K562 (cell line): ENCODE measurements around the gene NTM. TPM values are rescaled to one million over a fixed set of nuclear protein-coding genes. Genes with fewer than 3 reads are reported as not detected.

ENCODE experiments used
- ATAC-seq: fragments of 200-7000 bp; cut with Tn5 transposase; 3 replicates; pipeline ENCODE4 v1.9.1; 2020; ENCODE audit warnings: moderate library complexity
- BruUV-seq: library from RNA; stranded (reverse); fragments of 400-500 nt; replicated peaks from 2 replicates; lab custom pipeline; 2021; lab: Mats Ljungman, UMichigan
- CTCF ChIA-PET: fragments of 300-600 bp; formaldehyde crosslinking; extraction: SDS; loops from one replicate; lab custom pipeline; 2021; ENCODE audit warnings: low intra/inter-chr PET ratio; lab: Yijun Ruan, JAX
- POLR2A ChIA-PET: fragments of 300-600, 350-650 bp; sonication (Branson Sonifier 250); formaldehyde crosslinking; extraction: SDS; loops from one replicate; lab custom pipeline; 2021; ENCODE audit warnings: antibody characterized with exemption, inconsistent platforms; lab: Yijun Ruan, JAX
- DNase-seq, 4 experiments: peaks; one replicate each; pipeline versions ENCODE4 v3.0.0 to v3.0.0-alpha.2; 2011 to 2018; ENCODE audit warnings: low spot score in 3 of 4, mixed read lengths in 3 of 4; ENCODE audit errors: extremely low read depth in 1 of 4
- FAIRE-seq: peaks from 2 replicates; lab custom pipeline; 2011; peaks lifted over from hg19 to GRCh38; lab: Jason Lieb, UNC
- H2AFZ ChIP-seq: 2 replicates; pipeline ENCODE4 v1.6.0; 2011; ENCODE audit warnings: low read depth, low read length, control low read depth, inconsistent platforms
- H3K27ac ChIP-seq: fragments of 200-600 bp; 3 replicates; pipeline ENCODE4 v1.8.0; 2011; ENCODE audit warnings: low read depth, mild to moderate bottlenecking, control low read depth, inconsistent platforms, low read length, moderate library complexity, mixed read lengths; ENCODE audit errors: extremely low read depth
- H3K27me3 ChIP-seq, 2 experiments: fragments of 300-600 bp in 1 of 2; 2 replicates in 1 of 2; 3 replicates in 1 of 2; pipeline versions ENCODE4 v1.6.0 to v1.8.0; 2011; ENCODE audit warnings: inconsistent platforms in 2 of 2, low read length in 2 of 2, mild to moderate bottlenecking in 1 of 2, mixed read lengths in 1 of 2, moderate library complexity in 1 of 2; ENCODE audit not compliant: control insufficient read depth in 2 of 2, insufficient read depth in 2 of 2
- H3K36me3 ChIP-seq: fragments of 300-600 bp; 3 replicates; pipeline ENCODE4 v1.8.0; 2011; ENCODE audit warnings: mild to moderate bottlenecking, low read length, inconsistent platforms; ENCODE audit not compliant: control insufficient read depth, insufficient read depth
- H3K4me1 ChIP-seq, 2 experiments: fragments of 200-600 bp in 1 of 2; replicated peaks in 1 of 2; 2 replicates in 1 of 2; 3 replicates in 1 of 2; pipeline versions ENCODE4 v1.5.1 to v1.8.0; 2011; ENCODE audit warnings: inconsistent platforms in 2 of 2, low read length in 2 of 2, mild to moderate bottlenecking in 1 of 2, mixed read lengths in 1 of 2, moderate library complexity in 1 of 2; ENCODE audit not compliant: control insufficient read depth in 2 of 2, insufficient read depth in 2 of 2
- H3K4me2 ChIP-seq: 2 replicates; pipeline ENCODE4 v1.6.1; 2011; ENCODE audit warnings: low read length, control low read depth, inconsistent platforms, mixed read lengths; ENCODE audit not compliant: insufficient read depth
- H3K4me3 ChIP-seq: fragments of 200-600 bp; sonication (generic), shearing (Covaris generic); 2 replicates; pipeline ENCODE4 v1.5.1; 2016; ENCODE audit warnings: control low read depth, inconsistent platforms
- H3K79me2 ChIP-seq: fragments of 200-600 bp; 3 replicates; pipeline ENCODE4 v1.8.0; 2011; ENCODE audit warnings: low read length, inconsistent platforms; ENCODE audit not compliant: control insufficient read depth, insufficient read depth
- H3K9ac ChIP-seq, 2 experiments: 2 replicates each; pipeline versions ENCODE4 v1.6.0 to v1.6.1; 2011; ENCODE audit warnings: low read depth in 2 of 2, low read length in 2 of 2, control low read depth in 1 of 2, inconsistent platforms in 1 of 2, mild to moderate bottlenecking in 1 of 2, mixed read lengths in 1 of 2; ENCODE audit not compliant: insufficient read depth in 1 of 2
- H3K9me1 ChIP-seq: one replicate; pipeline ENCODE4 v1.6.0; 2011; ENCODE audit warnings: inconsistent platforms, mild to moderate bottlenecking, low read length, moderate library complexity; ENCODE audit not compliant: control insufficient read depth, insufficient read depth
- H3K9me3 ChIP-seq: replicated peaks from 2 replicates; pipeline ENCODE4 v1.5.1; 2011; ENCODE audit warnings: low read depth, low read length, inconsistent platforms; ENCODE audit not compliant: control insufficient read depth, insufficient read depth
- H4K20me1 ChIP-seq: replicated peaks from 2 replicates; pipeline ENCODE4 v1.6.1; 2011; ENCODE audit warnings: low read length, inconsistent platforms, mixed read lengths; ENCODE audit not compliant: control insufficient read depth, insufficient read depth
- COPS2 ChIP-seq: fragments of 450-650 bp; conservative IDR thresholded peaks from 2 replicates; pipeline ENCODE4 v1.6.1; 2016; ENCODE audit warnings: mild to moderate bottlenecking, moderate library complexity
- E4F1 ChIP-seq: fragments of 250-450 bp; sonication (Bioruptor Pico); IDR thresholded peaks from 2 replicates; pipeline ENCODE4 v1.5.0; 2021; ENCODE audit warnings: mild to moderate bottlenecking, borderline replicate concordance
- RAD51 ChIP-seq: fragments of 450-650 bp; IDR thresholded peaks from 2 replicates; pipeline ENCODE4 v1.7.1; 2016; ENCODE audit warnings: low read depth, mild to moderate bottlenecking, borderline replicate concordance
- RBFOX2 ChIP-seq: fragments of 200-400 bp; formaldehyde crosslinking; IDR thresholded peaks from 2 replicates; pipeline ENCODE4 v1.6.1; 2017; ENCODE audit warnings: low read depth, mild to moderate bottlenecking, low read length, moderate library complexity
- RCOR1 ChIP-seq, 2 experiments: IDR thresholded peaks; 2 replicates each; pipeline ENCODE4 v1.6.1; 2012; ENCODE audit warnings: low read depth in 2 of 2, low read length in 2 of 2, borderline replicate concordance in 1 of 2, improper control_type of control experiment in 1 of 2
- RFX1 ChIP-seq: fragments of 450-650 bp; IDR thresholded peaks from 2 replicates; pipeline ENCODE4 v1.6.1; 2016; ENCODE audit warnings: mild to moderate bottlenecking, moderate library complexity
- WGBS: fragments of 100-300 bp; shearing (Covaris generic); methylation state at CpG from one replicate; pipeline ENCODE4 v1.1.6; 2016; ENCODE audit warnings: low coverage, mixed read lengths; ENCODE audit not compliant: insufficient coverage; ENCODE audit errors: missing lambda C conversion rate; 5-methylcytosine and 5-hydroxymethylcytosine counted together
- in situ Hi-C: fragments of 300-500 bp; cut with MboI; formaldehyde crosslinking; loops from 4 replicates; pipeline ENCODE4 v1.15.0; 2018; ENCODE audit warnings: inconsistent platforms, mixed read lengths
- intact Hi-C: fragments of 100-400 bp; cut with micrococcal nuclease; formaldehyde crosslinking; loops from 2 replicates; pipeline ENCODE4 v1.14.2; 2022
- polyA plus RNA-seq, 8 experiments: library from polyadenylated mRNA; depleted of rRNA in 4 of 8; stranded (reverse) in 5 of 8; unstranded in 3 of 8; fragments of >200 nt; fragmentation: Nextera tagmentation in 2 of 8; fragmentation: Illumina TruSeq in 1 of 8; extraction: Ambion mirVana in 2 of 8; extraction: Trizol in 1 of 8; gene quantifications; 2 replicates each; pipeline versions ENCODE4 v1.2.1 to v1.2.3, GENCODE V29; 2011 to 2014; ENCODE audit warnings: inconsistent platforms in 1 of 8, missing spikeins in 1 of 8
- total RNA-seq, 7 experiments: library from RNA; depleted of rRNA in 6 of 7; stranded (reverse); fragments of >200 nt in 6 of 7; fragmentation: Illumina TruSeq in 2 of 7; extraction: Trizol in 2 of 7; gene quantifications; 2 replicates each; pipeline versions ENCODE4 v1.2.1 to v1.2.3, GENCODE V29; 2011 to 2021; ENCODE audit warnings: low replicate concordance in 1 of 7

Gene NTM
- total and polyA plus RNA-seq, 9 of the 15 experiments (the other 6 are each of a cell fraction or from before 2014, with no cell fraction given), result not detected

GRCh38 chr11:131998020-131998419, 627.6 kb downstream of the NTM start (continued):
- TF ChIP-seq COPS2, result no peak
- no peak for TF ChIP-seq RBFOX2
- no peak for TF ChIP-seq RAD51
- TF ChIP-seq RCOR1 (IDR thresholded peaks at IDR 0.05; ENCODE audit: borderline replicate concordance in 1 of 2, low read depth in 2 of 2, low read length in 2 of 2), result no peak

DNA sequence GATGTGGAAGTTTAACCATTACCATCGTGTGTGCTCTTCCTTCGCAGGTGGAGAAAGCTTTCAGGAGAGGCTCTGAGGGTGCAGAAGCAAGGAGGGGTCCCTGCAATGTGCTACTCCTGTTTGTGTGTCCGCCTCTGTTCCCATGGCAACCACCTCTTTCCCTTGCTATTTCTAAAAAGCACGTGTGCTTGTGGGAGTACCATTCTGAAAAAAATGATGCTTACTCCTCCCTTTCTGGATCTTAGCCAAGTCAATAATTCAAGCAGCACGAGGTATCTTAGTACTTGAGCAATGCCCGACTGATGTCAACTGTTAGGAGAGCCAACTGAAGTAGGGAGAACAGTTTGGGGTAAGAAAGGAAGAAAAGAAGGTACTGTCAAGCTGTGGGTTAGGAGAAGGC, 628.7 kb downstream of the NTM start:
- H3K79me2 ChIP-seq, result no peaks in the 10 kb centered on the region
- FAIRE-seq, result no peak

More for the DNA sequence above, 628.7 kb downstream of the NTM start:
- Histone ChIP-seq H4K20me1 (no peaks in the 10 kb centered on the region), H3K9me3 (peaks cover 2% of the 10 kb centered on the region; the same call in 1 of the 2 replicates), H3K4me1 (no peaks in the 10 kb centered on the region), H3K36me3 (no peaks in the 10 kb centered on the region), H3K27me3 (no peaks in the 10 kb centered on the region), H3K4me2 (no peak overlapping the region), H3K27ac (no peak overlapping the region), H2AFZ (no peak overlapping the region), H3K9me1 (no peaks in the 10 kb centered on the region), H3K9ac (no peak overlapping the region), H3K4me3 (no peak overlapping the region)
- no peak for ATAC-seq
- TF ChIP-seq RFX1 (peak; percentile 26; the same call in 1 of the 2 replicates), E4F1 (CRISPR knock-in tag) (no peak)
- intact Hi-C loops (no loop called here), in situ Hi-C loops (no loop called here)
- no TSS peak for BruUV-seq
- 0% methylated on average over 3 of the region's 6 CpGs for WGBS
- no peak for DNase-seq
- ChIA-PET CTCF (no interaction called here), POLR2A (no interaction called here)
